Measurements from ENCODE around the gene ARL11.
A peak's percentile ranks its signal among the peaks of the same experiment; 100 is the strongest.

Gene ARL11

GRCh38 chr13:49649963-49650312, 21.6 kb downstream of the ARL11 start:
- no peak for DNase-seq

GRCh38 chr13:49651570-49652354, 23.5 kb downstream of the ARL11 start:
- no peak for DNase-seq

GRCh38 chr13:49652355-49653305, 24.3 kb downstream of the ARL11 start:
- DNase-seq = peak; percentile 41

- DNase-seq = no peak
Observed at GRCh38 chr13:49653478-49653877, 25.2 kb downstream of the ARL11 start.

- no peak for DNase-seq
Observed at GRCh38 chr13:49654011-49654410, 25.7 kb downstream of the ARL11 start.

GRCh38 chr13:49655906-49656305, 27.6 kb downstream of the ARL11 start:
- DNase-seq = no peak

- DNase-seq = no peak
Observed at GRCh38 chr13:49657241-49657641, 28.9 kb downstream of the ARL11 start.

GRCh38 chr13:49664606-49665005, 36.3 kb downstream of the ARL11 start:
- DNase-seq = no peak

- DNase-seq = no peak
Observed at GRCh38 chr13:49667773-49668172, 39.5 kb downstream of the ARL11 start.

GRCh38 chr13:49669735-49670309, 41.5 kb downstream of the ARL11 start:
- peak; percentile 35 for DNase-seq

GRCh38 chr13:49670828-49671227, 42.5 kb downstream of the ARL11 start:
- no peak for DNase-seq

GRCh38 chr13:49676581-49677298, 48.4 kb downstream of the ARL11 start:
- no peak for DNase-seq

- no peak for DNase-seq
Observed at GRCh38 chr13:49678191-49678914, 50.0 kb downstream of the ARL11 start.

GRCh38 chr13:49679246-49679645, 50.9 kb downstream of the ARL11 start:
- DNase-seq = peak; percentile 12

- no peak for DNase-seq
Observed at GRCh38 chr13:49681842-49682435, 53.6 kb downstream of the ARL11 start.
